ENCODE data around the gene SPEM2. TPM values are rescaled to one million over a fixed set of nuclear protein-coding genes. Genes with fewer than 3 reads are reported as not detected.

The SPEM2 gene
- total and polyA plus RNA-seq, 2 of the 4 experiments (the other 2 are of a cell fraction) = not detected

GRCh38 chr17:7416323-7416722 lies 9.1 kb upstream of the SPEM2 start:
- no peak overlapping the region for H3K9ac ChIP-seq (ENCODE audit: low read depth, low read length)
- no peak overlapping the region for H2BK20ac ChIP-seq (ENCODE audit: low read depth, low read length)
- peaks cover 27% of the 10 kb centered on the region for H3K36me3 ChIP-seq (ENCODE audit: control insufficient read depth, insufficient read depth, low read length)
- H2BK5ac ChIP-seq (ENCODE audit: low read depth, low read length, poor library complexity, severe bottlenecking) = no peak overlapping the region
- H3K18ac ChIP-seq (ENCODE audit: low read depth, low read length) = no peak overlapping the region
- no peak overlapping the region for H4K91ac ChIP-seq (ENCODE audit: insufficient read depth, low read depth, low read length)
- H3K23ac ChIP-seq (ENCODE audit: low read depth, low read length) = no peak overlapping the region
- ATAC-seq (ENCODE audit: low read depth) (no peak), DNase-seq (no peak)
- H2AK9ac ChIP-seq (replicated peaks; ENCODE audit: low read depth, low read length, poor library complexity) = no peak overlapping the region
- H2AK5ac ChIP-seq (ENCODE audit: low read depth, low read length) = no peak overlapping the region
- intact Hi-C loops (cut with micrococcal nuclease) (no loop called here), dilution Hi-C loops (cut with HindIII; ENCODE audit: low sequenced_read_pairs, unreplicated experiment) (no loop called here), in situ Hi-C loops (cut with MboI; ENCODE audit: low sequenced_read_pairs) (no loop called here)
- TF ChIP-seq CHD1 (IDR thresholded peaks at IDR 0.05; ENCODE audit: low read depth, low read length) = no peak
- no peak for TF ChIP-seq POLR2A (IDR thresholded peaks at IDR 0.05; ENCODE audit: low read depth, low read length)
- no peak for TF ChIP-seq CTCF (conservative IDR thresholded peaks at IDR 0.05; ENCODE audit: low read depth, low read length)
- TF ChIP-seq SMC3 (IDR thresholded peaks at IDR 0.05; ENCODE audit: low read depth, low read length) = no peak
- no peak overlapping the region for H3K4ac ChIP-seq (ENCODE audit: low read depth, low read length)
- H3K27ac ChIP-seq (ENCODE audit: insufficient read depth, low read length) = no peak overlapping the region
- peaks cover 2% of the 10 kb centered on the region; the same call in 1 of the 2 replicates for H3K9me1 ChIP-seq (ENCODE audit: insufficient read depth, low read length)
- H3K4me3 ChIP-seq (ENCODE audit: insufficient read depth, low read depth, low read length) = no peak overlapping the region
- no peak overlapping the region for H2AFZ ChIP-seq (replicated peaks; ENCODE audit: low read length, poor library complexity)
- H4K8ac ChIP-seq (ENCODE audit: low read depth in 2 of 2, low read length in 2 of 2) = no peak overlapping the region
- no TSS peak for BruUV-seq (replicated peaks)
- H3K9me3 ChIP-seq (ENCODE audit: control insufficient read depth, insufficient read depth, low read length) = no peaks in the 10 kb centered on the region
- no peak overlapping the region for H4K5ac ChIP-seq (ENCODE audit: low read depth, low read length)
- H3K56ac ChIP-seq (ENCODE audit: extremely low read depth, insufficient read depth, low read length) = no peak overlapping the region
- H3K79me1 ChIP-seq (ENCODE audit: low read depth in 1 of 2, low read length in 2 of 2) = no peaks in the 10 kb centered on the region; a peak in 1 of 4 replicates
- H3K14ac ChIP-seq (replicated peaks; ENCODE audit: low read depth, low read length) = no peak overlapping the region
- peaks cover 7% of the 10 kb centered on the region; the same call in 1 of the 2 replicates for H4K20me1 ChIP-seq (ENCODE audit: insufficient read depth, low read length)
- 93% methylated on average over 3 of the region's 6 CpGs; no CpG with 5 or more reads in 1 of the 2 experiments for WGBS, 2 experiments (ENCODE audit: extremely low coverage in 2 of 2, insufficient read length in 1 of 2)
- H3K4me2 ChIP-seq (ENCODE audit: low read depth, low read length) = no peak overlapping the region
- H2BK15ac ChIP-seq (ENCODE audit: low read depth, low read length) = no peak overlapping the region
- ChIA-PET POLR2A (ENCODE audit: unreplicated experiment) (no interaction called here), CTCF (no interaction called here)
- no peaks in the 10 kb centered on the region for H3K27me3 ChIP-seq (ENCODE audit: control insufficient read depth, insufficient read depth, low read length)
- H3K4me1 ChIP-seq (ENCODE audit: control insufficient read depth, insufficient read depth, low read length) = peaks cover 4% of the 10 kb centered on the region; the same call in 1 of the 2 replicates
- no peak overlapping the region for H2BK120ac ChIP-seq (ENCODE audit: low read depth, low read length)
